HepG2 (cell line): Measurements from ENCODE around the gene RAC2. TPM values are rescaled to one million over a fixed set of nuclear protein-coding genes. Genes with fewer than 3 reads are reported as not detected.

ENCODE experiments used
- ARID3A ChIP-seq: IDR thresholded peaks from 2 replicates; pipeline ENCODE4 v1.6.1; 2012; ENCODE audit warnings: low read depth, low read length, improper control_type of control experiment
- ATF1 ChIP-seq: IDR thresholded peaks from 2 replicates; pipeline ENCODE4 v1.6.1; 2016; ENCODE audit warnings: mild to moderate bottlenecking, control low read depth
- ATF7 ChIP-seq, 2 experiments: fragments of 450-650 bp in 1 of 2; sonication (generic) in 1 of 2; formaldehyde crosslinking in 1 of 2; IDR thresholded peaks; 2 replicates each; pipeline versions ENCODE4 v1.4.0 to v1.6.1; 2016 to 2020; ENCODE audit warnings: antibody characterized with exemption in 1 of 2, mild to moderate bottlenecking in 1 of 2, missing genetic modification reagents in 1 of 2
- GFI1 ChIP-seq: sonication (generic); formaldehyde crosslinking; IDR thresholded peaks from 2 replicates; pipeline ENCODE4 v1.5.0; 2020; ENCODE audit warnings: missing genetic modification reagents, mild to moderate bottlenecking, borderline replicate concordance
- HBP1 ChIP-seq: IDR thresholded peaks from 2 replicates; pipeline ENCODE4 v1.6.1; 2016; ENCODE audit warnings: low read depth, control low read depth
- KDM5B ChIP-seq: sonication (generic); formaldehyde crosslinking; IDR thresholded peaks from 2 replicates; pipeline ENCODE4 v1.4.0; 2020; ENCODE audit warnings: missing genetic modification reagents, mild to moderate bottlenecking, borderline replicate concordance
- NFKB2 ChIP-seq: sonication (generic); formaldehyde crosslinking; IDR thresholded peaks from 2 replicates; pipeline ENCODE4 v1.4.0; 2020; ENCODE audit warnings: missing genetic modification reagents, borderline replicate concordance
- RCOR2 ChIP-seq: IDR thresholded peaks from 2 replicates; pipeline ENCODE4 v1.6.1; 2016; ENCODE audit warnings: missing biosample characterization, missing genetic modification reagents
- WIZ ChIP-seq: sonication (generic); formaldehyde crosslinking; IDR thresholded peaks from 2 replicates; pipeline ENCODE4 v1.5.1; 2020; ENCODE audit warnings: mild to moderate bottlenecking, missing genetic modification reagents
- ZBTB10 ChIP-seq: sonication (generic); formaldehyde crosslinking; IDR thresholded peaks from 2 replicates; pipeline ENCODE4 v1.4.0; 2020; ENCODE audit warnings: missing genetic modification reagents, borderline replicate concordance
- ZBTB7A ChIP-seq: sonication (generic); formaldehyde crosslinking; IDR thresholded peaks from 2 replicates; pipeline ENCODE4 v1.8.0; 2022; ENCODE audit warnings: mild to moderate bottlenecking, missing genetic modification reagents
- ZMYM3 ChIP-seq: sonication (generic); formaldehyde crosslinking; IDR thresholded peaks from 2 replicates; pipeline ENCODE4 v1.5.1; 2020; ENCODE audit warnings: mild to moderate bottlenecking, missing genetic modification reagents
- ZNF264 ChIP-seq: sonication (generic); formaldehyde crosslinking; IDR thresholded peaks from 2 replicates; pipeline ENCODE4 v1.4.0; 2020; ENCODE audit warnings: missing genetic modification reagents
- ZNF513 ChIP-seq: sonication (generic); formaldehyde crosslinking; conservative IDR thresholded peaks from 2 replicates; pipeline ENCODE4 v1.5.0; 2020; ENCODE audit warnings: missing genetic modification reagents
- ZNF543 ChIP-seq: sonication (generic); formaldehyde crosslinking; IDR thresholded peaks from 2 replicates; pipeline ENCODE4 v1.4.0; 2020; ENCODE audit warnings: mild to moderate bottlenecking, missing genetic modification reagents
- ZNF563 ChIP-seq: sonication (generic); formaldehyde crosslinking; IDR thresholded peaks from 2 replicates; pipeline ENCODE4 v1.8.0; 2022; ENCODE audit warnings: mild to moderate bottlenecking, moderate library complexity, missing genetic modification reagents
- ZNF644 ChIP-seq: IDR thresholded peaks from 2 replicates; pipeline ENCODE4 v1.6.1; 2016; ENCODE audit warnings: low read depth
- ZNF713 ChIP-seq: sonication (generic); formaldehyde crosslinking; IDR thresholded peaks from 2 replicates; pipeline ENCODE4 v1.4.0; 2020; ENCODE audit warnings: mild to moderate bottlenecking, missing genetic modification reagents
- polyA plus RNA-seq, 8 experiments: library from polyadenylated mRNA; depleted of rRNA in 3 of 8; stranded (reverse) in 7 of 8; unstranded in 1 of 8; fragments of >200 nt; fragmentation: Illumina TruSeq in 4 of 8; extraction: Trizol in 4 of 8; gene quantifications; 2 replicates each; pipeline versions ENCODE4 v1.2.1 to v1.2.3, GENCODE V29; 2011 to 2016; ENCODE audit warnings: low read depth in 4 of 8, missing spikeins in 1 of 8, mixed read lengths in 1 of 8; ENCODE audit not compliant: insufficient read depth in 1 of 8
- total RNA-seq, 5 experiments: library from RNA; depleted of rRNA; stranded (reverse); fragments of >200 nt; fragmentation: Illumina TruSeq; extraction: Trizol; gene quantifications; 2 replicates each; pipeline ENCODE4 v1.2.3, GENCODE V29; 2016; ENCODE audit warnings: low read depth in 1 of 5
- TF ChIP-seq, protein P1 (sequence below): IDR thresholded peaks from 2 replicates; pipeline ENCODE4 v1.6.1; 2016; ENCODE audit warnings: mild to moderate bottlenecking

The RAC2 gene
- total and polyA plus RNA-seq, 2 of the 13 experiments (the other 11 are each of a cell fraction or from before 2014, with no cell fraction given) = 0.73 TPM; not detected in 1

GRCh38 chr22:37196539-37197450 lies 47.3 kb downstream of the RAC2 start (continued):
- TF ChIP-seq, protein P1, sequence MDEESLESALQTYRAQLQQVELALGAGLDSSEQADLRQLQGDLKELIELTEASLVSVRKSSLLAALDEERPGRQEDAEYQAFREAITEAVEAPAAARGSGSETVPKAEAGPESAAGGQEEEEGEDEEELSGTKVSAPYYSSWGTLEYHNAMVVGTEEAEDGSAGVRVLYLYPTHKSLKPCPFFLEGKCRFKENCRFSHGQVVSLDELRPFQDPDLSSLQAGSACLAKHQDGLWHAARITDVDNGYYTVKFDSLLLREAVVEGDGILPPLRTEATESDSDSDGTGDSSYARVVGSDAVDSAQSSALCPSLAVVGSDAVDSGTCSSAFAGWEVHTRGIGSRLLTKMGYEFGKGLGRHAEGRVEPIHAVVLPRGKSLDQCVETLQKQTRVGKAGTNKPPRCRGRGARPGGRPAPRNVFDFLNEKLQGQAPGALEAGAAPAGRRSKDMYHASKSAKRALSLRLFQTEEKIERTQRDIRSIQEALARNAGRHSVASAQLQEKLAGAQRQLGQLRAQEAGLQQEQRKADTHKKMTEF (CRISPR knock-in tag) = 0 out of 2 replicates have a peak, but pooled peaks have one; percentile 51
- TF ChIP-seq ZBTB7A (0 out of 2 replicates have a peak, but pooled peaks have one; percentile 75), ATF7 (IDR thresholded peaks at IDR 0.05) (no peak), ATF7 (CRISPR knock-in tag; IDR thresholded peaks at IDR 0.05) (0 out of 2 replicates have a peak, but pooled peaks have one; percentile 56), ZNF713 (CRISPR knock-in tag) (no peak), ZBTB10 (CRISPR knock-in tag) (peak; percentile 98), NFKB2 (CRISPR knock-in tag) (peak; percentile 40; the same call in 1 of the 2 replicates), ARID3A (peak; percentile 90), KDM5B (CRISPR knock-in tag) (peak; percentile 11; the same call in 1 of the 2 replicates), ATF1 (CRISPR knock-in tag) (0 out of 2 replicates have a peak, but pooled peaks have one; percentile 24), RCOR2 (CRISPR knock-in tag) (0 out of 2 replicates have a peak, but pooled peaks have one; percentile 49), GFI1 (peak; percentile 64), ZNF264 (peak; percentile 63), WIZ (CRISPR knock-in tag) (0 out of 2 replicates have a peak, but pooled peaks have one; percentile 39), HBP1 (no peak), ZNF563 (CRISPR knock-in tag) (no peak), ZNF644 (CRISPR knock-in tag) (0 out of 2 replicates have a peak, but pooled peaks have one; percentile 54), ZNF513 (CRISPR knock-in tag) (no peak), ZNF543 (peak; percentile 84), ZMYM3 (CRISPR knock-in tag) (peak; percentile 40; the same call in 1 of the 2 replicates)
